A549 (cell line): ENCODE data around the gene ADORA3.

ENCODE experiments used
- EP300 ChIP-seq, 2 experiments: fragments of >200 bp; sonication (Bioruptor Twin); formaldehyde crosslinking; IDR thresholded peaks; 2 replicates in 1 of 2; 3 replicates in 1 of 2; pipeline ENCODE4 v1.6.1; 2016 to 2017
- ESRRA ChIP-seq: fragments of 150-350 bp; IDR thresholded peaks from 2 replicates; pipeline ENCODE4 v1.6.1; 2014; ENCODE audit warnings: mild to moderate bottlenecking, low read length, borderline replicate concordance
- MAFK ChIP-seq: fragments of 450-650 bp; IDR thresholded peaks from 2 replicates; pipeline ENCODE4 v1.6.1; 2014; ENCODE audit not compliant: partially characterized antibody
- NFE2L2 ChIP-seq: fragments of 150-350 bp; conservative IDR thresholded peaks from 2 replicates; pipeline ENCODE4 v1.6.1; 2014; ENCODE audit warnings: low read length
- POLR2A ChIP-seq: IDR thresholded peaks from 2 replicates; pipeline ENCODE4 v1.6.1; 2012; ENCODE audit warnings: mild to moderate bottlenecking, low read length
- SREBF2 ChIP-seq: fragments of 450-650 bp; IDR thresholded peaks from 2 replicates; pipeline ENCODE4 v1.6.1; 2014; ENCODE audit warnings: mild to moderate bottlenecking, moderate library complexity
- TF ChIP-seq, protein P1 (sequence below): fragments of >200 bp; sonication (Bioruptor Twin); formaldehyde crosslinking; IDR thresholded peaks from 3 replicates; pipeline ENCODE4 v1.5.1; 2016

DNA sequence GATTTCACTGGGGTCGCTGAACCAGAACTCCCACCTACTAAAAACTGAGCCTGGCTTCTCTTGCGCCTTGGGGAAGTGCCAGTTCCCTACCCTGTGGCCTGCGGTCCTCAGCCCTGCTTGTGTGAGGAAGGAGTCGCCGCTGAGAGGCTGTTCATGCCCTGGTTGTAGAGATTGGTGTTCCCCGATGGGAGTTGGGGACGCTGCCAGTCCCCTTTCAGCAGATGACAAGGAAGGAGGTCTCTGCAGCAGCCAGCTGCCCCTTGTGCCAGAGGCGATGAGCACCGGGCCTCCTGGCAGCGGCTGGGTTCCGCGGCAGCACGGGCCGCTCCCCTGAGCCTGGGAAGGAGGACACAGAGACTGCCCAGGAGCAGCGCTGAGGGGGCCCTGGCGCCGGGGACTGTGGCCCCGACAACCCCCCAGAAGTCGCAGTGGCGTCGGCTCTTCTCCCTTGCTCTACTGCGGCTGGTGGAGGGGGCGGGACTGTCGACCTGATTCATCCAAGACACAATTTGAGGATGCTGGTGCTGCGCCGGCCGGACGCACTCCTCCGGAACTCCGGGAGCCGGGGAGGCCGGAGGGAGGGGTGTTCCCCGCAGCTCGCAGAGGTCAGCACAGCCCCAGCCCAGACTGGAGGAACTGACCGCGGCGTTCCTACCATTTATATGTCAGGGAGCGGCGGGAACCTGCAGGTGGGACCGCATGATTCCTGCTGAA, 12.0 kb upstream of the ADORA3 start:
- TF ChIP-seq, protein P1, sequence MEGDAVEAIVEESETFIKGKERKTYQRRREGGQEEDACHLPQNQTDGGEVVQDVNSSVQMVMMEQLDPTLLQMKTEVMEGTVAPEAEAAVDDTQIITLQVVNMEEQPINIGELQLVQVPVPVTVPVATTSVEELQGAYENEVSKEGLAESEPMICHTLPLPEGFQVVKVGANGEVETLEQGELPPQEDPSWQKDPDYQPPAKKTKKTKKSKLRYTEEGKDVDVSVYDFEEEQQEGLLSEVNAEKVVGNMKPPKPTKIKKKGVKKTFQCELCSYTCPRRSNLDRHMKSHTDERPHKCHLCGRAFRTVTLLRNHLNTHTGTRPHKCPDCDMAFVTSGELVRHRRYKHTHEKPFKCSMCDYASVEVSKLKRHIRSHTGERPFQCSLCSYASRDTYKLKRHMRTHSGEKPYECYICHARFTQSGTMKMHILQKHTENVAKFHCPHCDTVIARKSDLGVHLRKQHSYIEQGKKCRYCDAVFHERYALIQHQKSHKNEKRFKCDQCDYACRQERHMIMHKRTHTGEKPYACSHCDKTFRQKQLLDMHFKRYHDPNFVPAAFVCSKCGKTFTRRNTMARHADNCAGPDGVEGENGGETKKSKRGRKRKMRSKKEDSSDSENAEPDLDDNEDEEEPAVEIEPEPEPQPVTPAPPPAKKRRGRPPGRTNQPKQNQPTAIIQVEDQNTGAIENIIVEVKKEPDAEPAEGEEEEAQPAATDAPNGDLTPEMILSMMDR, result no peak
- no peak for TF ChIP-seq EP300 (IDR thresholded peaks at IDR 0.05)
- no peak for TF ChIP-seq SREBF2
- TF ChIP-seq POLR2A, result no peak
- no peak for TF ChIP-seq NFE2L2
- TF ChIP-seq MAFK, result no peak
- no peak for TF ChIP-seq ESRRA
